Omental fat pad (tissue), 4 donors: ENCODE measurements around the gene CLEC16A. TPM values are rescaled to one million over a fixed set of nuclear protein-coding genes. Genes with fewer than 3 reads are reported as not detected.

Experiments
- ATAC-seq: fragments of 150-250 bp; one replicate; pipeline ENCODE4 v1.9.1; 2016; ENCODE audit warnings: mild to moderate bottlenecking, moderate library complexity; ENCODE audit not compliant: low FRiP score
- DNase-seq: peaks from one replicate; pipeline ENCODE4 v3.0.0-alpha.2; 2019; ENCODE audit warnings: low spot score
- total RNA-seq, 4 donors: library from RNA; depleted of rRNA; stranded (reverse); fragments of >200 nt; gene quantifications; one replicate each; pipeline ENCODE4 v1.1.0, GENCODE V29; 2016
- TF ChIP-seq, protein P1 (sequence below), 3 donors: fragments of 450-650 bp; IDR thresholded peaks; one replicate each; pipeline ENCODE4 v1.5.1; 2016 to 2017; ENCODE audit warnings: antibody characterized with exemption in 3 of 3, mild to moderate bottlenecking in 3 of 3, moderate library complexity in 2 of 3

CLEC16A gene
- total RNA-seq, 4 donors from 2014 or later, result 24.0 to 36.9 (median 29.5) TPM

DNA sequence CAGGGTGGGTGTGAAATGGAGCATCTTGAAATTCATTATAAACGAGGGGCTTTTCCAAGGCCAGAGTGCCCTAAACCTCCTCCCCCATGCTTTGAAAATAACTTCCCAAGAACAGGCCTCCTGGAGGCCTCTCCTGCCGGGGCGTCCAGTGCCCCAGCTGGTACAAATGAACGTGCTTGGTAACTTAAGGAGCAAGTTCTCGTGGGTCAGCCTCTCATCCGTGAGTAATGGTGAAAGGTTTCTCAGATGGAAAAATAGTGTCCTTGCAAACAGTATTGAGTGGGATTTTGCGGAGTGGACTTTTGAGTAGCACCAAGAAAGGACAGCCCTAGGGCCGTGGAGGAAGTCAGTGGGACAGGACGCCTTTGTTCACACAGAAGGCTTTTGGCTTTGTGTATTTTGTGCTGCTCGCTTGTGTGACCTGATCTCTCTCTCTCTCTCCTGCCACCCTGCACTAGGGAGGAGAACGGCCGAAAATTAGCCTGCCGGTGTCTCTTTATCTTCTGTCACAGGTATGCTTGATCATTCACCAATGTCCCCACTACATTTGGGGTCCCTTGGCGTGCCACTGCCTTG, 34.6 kb downstream of the CLEC16A start:
- DNase-seq, result no peak
- ATAC-seq, result no peak
- TF ChIP-seq, protein P1, sequence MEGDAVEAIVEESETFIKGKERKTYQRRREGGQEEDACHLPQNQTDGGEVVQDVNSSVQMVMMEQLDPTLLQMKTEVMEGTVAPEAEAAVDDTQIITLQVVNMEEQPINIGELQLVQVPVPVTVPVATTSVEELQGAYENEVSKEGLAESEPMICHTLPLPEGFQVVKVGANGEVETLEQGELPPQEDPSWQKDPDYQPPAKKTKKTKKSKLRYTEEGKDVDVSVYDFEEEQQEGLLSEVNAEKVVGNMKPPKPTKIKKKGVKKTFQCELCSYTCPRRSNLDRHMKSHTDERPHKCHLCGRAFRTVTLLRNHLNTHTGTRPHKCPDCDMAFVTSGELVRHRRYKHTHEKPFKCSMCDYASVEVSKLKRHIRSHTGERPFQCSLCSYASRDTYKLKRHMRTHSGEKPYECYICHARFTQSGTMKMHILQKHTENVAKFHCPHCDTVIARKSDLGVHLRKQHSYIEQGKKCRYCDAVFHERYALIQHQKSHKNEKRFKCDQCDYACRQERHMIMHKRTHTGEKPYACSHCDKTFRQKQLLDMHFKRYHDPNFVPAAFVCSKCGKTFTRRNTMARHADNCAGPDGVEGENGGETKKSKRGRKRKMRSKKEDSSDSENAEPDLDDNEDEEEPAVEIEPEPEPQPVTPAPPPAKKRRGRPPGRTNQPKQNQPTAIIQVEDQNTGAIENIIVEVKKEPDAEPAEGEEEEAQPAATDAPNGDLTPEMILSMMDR (IDR thresholded peaks at IDR 0.05), result no peak

DNA sequence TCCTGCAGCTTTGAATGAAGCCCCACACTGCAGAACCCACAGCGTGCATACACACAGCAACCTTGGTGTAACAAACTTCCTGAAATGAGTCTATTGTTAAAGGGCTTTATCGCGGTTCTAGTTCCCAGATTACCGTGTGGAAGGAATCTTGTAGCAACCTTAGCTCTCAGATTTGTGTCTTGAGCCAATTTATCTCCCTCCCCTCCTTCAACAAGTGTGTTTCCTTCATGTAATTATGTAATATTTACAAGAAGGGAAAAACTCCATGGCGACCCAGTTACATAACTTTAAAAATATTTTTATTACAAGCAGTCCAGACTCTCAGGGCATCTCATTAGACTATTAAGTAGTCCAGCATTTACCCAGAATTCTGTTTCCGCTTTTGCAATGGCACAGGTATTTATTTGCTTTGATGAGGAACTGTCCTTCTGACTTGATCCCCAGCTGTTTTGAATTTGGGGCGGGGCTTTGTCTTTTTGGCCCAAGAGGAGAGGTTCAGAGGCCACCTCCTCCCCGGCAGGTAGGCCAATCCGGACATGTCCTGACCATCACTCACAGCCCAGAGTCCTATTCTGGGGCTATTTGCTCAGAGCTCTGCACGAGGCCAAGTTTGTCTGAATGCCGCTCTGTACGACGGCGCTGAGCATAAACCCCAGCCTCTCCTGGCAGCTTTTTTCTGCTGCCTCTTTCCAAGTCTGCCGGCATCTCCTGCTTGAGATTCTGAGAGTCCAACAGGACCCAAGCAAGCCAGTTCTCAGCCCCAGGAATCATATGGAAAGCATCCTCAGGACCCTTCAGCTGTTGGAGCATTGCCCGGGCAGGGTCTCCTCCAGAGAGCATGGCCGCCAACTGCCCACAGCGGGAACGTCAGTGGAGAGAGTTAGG, 35.6 kb downstream of the CLEC16A start:
- TF ChIP-seq, protein P1 (IDR thresholded peaks at IDR 0.05), result no peak
- peak; percentile 69 for ATAC-seq
- no peak for DNase-seq

DNA sequence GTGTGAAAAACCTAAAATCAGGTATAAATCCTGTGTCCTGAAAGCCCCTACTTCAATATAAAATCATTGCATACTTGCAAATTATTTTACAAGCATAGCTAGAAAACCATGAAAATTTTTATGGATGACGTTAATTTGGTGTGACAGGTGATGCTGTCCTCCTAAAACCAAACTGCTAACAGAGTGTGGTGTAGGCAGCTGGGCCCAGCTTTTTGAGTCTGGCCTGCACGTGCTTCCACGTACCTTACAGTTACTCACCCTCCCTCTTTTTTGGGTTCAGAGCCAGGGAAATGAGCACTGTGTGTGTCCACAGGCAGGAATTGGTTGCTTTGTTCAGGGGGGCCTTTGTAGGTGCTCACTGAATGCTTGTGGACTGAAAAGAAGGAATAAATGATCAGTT, 36.4 kb downstream of the CLEC16A start:
- DNase-seq (no peak), ATAC-seq (no peak)
- TF ChIP-seq, protein P1 (IDR thresholded peaks at IDR 0.05), result no peak

DNA sequence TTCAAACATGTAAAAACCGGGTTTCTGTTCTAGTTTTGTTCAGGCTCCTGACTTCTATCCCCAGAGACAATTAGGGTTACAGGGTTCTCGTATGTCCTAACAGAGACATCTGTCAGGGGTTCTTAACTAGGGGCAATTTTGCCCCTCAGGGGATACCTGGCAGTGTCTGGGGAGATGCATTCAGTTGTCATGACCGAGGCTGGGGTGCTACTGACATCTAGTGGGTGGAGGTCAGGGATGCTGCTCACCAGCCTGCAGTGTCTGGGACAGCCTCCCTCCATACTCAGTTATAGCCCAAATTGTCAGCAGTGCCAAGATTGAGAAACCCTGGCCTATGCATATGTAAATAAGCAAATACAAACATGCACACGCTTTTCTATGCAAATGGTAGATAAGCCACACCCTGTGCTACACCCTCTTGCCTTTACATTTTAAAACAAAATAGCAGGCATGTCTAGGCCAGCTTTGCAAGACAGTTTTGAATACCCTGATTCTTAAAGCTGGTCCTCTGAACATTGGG, 37.4 kb downstream of the CLEC16A start:
- no peak for ATAC-seq
- TF ChIP-seq, protein P1 (IDR thresholded peaks at IDR 0.05), result no peak
- DNase-seq, result no peak

DNA sequence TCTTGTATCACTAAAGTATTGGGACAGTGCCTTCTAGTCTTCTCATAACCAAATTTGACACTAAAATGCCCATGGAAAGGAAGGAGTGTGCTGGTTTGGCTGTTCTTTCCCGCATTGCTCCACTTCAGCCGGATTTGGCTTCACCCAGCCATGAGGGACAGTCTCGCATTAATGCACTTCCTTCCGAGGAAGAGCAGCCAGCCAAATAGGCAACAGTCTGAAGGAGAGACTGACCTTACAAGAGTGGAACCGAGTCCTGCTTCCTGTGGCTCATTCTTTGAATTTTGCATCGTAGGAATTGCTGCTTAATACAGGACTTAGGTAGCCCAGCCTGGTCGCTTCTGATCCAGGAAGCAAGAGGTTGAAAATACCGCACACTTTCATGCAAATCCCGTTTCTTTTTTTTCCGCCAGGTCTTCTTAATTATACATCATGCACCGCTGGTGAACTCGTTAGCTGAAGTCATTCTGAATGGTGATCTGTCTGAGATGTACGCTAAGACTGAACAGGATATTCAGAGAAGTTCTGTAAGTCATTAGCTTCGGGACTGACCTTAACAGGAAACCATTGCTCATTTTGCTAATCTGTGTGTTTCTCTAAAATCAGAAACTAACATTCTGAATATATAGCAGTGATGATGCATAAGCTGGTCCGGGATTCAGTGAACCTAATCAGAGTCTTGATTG, 38.2 kb downstream of the CLEC16A start:
- TF ChIP-seq, protein P1 (IDR thresholded peaks at IDR 0.05), result no peak
- ATAC-seq (no peak), DNase-seq (no peak)

DNA sequence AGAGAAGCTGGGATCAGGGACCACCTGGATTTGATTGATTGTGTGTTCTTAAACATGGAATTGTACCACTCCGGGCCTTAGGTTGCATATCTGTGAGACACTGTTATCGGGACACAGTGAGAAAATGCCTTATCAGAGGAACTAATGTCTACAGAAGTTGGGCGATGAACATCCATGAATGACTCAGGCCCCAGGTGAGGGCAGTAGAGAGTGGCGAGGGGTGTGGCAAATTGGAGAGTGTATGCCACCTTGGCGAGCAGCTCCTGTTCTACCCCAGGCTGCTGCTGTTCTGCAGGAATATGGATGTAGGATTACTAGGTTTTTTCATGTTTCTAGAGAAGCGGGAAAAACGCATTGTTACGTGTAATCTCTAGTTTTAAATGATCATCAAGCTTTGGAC, 38.8 kb downstream of the CLEC16A start:
- TF ChIP-seq, protein P1 (IDR thresholded peaks at IDR 0.05), result no peak
- ATAC-seq (no peak), DNase-seq (no peak)
